ENCODE data around the gene NCKAP5.

NCKAP5 gene

GRCh38 chr2:133054297-133054696 lies 514.0 kb downstream of the NCKAP5 start:
- intact Hi-C loops (cut with DNase I), result no loop called here
- no peak for DNase-seq

DNA sequence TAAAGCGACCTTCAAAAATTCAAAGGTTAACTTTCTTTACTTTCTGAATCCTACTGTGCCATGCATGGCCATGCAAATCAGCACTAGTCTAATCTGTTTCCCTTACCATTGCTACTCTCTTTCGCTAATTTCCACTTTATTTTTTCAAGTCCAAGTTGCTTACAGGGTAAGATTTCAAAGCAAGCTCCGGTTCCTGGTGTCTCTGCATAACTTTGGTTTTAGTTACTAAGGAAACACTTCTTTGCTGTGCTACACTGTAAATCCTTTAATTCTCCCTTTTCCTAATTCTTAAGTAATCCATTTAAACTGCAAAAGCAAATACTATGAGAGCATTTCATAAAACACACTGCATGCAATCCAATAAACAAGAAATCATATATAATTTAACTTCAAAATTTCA lies 514.7 kb downstream of the NCKAP5 start:
- DNase-seq, result no peak
- intact Hi-C loops (cut with DNase I), result no loop called here

DNA sequence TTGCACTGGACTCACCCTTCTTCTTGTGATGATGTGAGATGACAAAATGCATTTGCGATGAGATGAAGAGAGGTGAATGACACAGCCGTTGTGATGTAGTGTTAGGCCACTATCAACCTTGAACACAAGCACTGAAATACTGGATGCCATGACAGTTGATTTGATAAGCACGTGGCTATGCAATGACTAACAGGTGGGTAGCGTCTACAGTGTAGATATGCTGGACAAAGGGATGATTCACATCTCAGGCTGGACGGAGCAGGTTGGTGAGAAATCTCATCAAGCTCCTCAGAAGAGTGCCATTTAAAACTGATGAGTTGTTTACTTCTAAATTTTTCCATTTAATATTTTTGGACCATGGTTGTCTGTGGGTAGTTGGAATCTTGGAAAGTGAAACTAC lies 522.5 kb downstream of the NCKAP5 start:
- DNase-seq, result no peak
- intact Hi-C loops (cut with DNase I), result no loop called here

- no peak for DNase-seq
- intact Hi-C loops (cut with DNase I), result no loop called here
Measured at GRCh38 chr2:133044556-133044955, 523.7 kb downstream of the NCKAP5 start.

- intact Hi-C loops (cut with DNase I), result no loop called here
- DNase-seq, result no peak
Measured at GRCh38 chr2:133040170-133040569, 528.1 kb downstream of the NCKAP5 start.

- intact Hi-C loops (cut with DNase I), result no loop called here
- DNase-seq, result no peak
Measured at GRCh38 chr2:133039531-133039930, 528.7 kb downstream of the NCKAP5 start.

DNA sequence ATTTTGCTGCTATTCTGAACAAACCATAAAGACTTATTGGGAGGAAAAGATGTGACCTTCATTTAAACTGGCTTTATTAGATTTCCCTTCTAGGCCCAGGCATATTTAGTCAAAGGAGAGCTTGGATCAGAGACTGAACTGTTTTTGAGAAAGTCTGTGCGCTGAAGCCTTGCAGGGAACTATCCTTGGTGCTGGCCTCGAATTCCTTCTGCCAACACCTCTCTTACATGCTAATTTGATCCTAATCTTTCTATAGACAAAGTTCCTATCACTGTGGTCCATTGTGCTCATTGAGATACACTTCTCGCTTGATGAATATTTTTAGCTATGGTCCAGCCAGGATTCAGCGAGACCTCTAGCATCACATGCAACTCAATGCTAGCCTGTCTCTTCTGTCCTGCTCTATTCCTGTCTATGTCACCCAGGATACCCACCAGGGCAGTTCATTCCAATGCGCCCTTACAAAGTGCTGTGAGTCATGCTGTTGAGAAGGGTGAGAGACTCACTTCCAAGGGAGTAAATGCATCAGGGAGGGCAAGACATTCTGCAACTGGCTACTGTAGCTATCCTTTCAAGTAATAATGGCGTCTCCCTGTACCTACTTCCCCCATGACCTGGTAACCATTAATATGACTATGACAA lies 541.6 kb downstream of the NCKAP5 start:
- intact Hi-C loops (cut with DNase I), result no loop called here
- no peak for DNase-seq

DNA sequence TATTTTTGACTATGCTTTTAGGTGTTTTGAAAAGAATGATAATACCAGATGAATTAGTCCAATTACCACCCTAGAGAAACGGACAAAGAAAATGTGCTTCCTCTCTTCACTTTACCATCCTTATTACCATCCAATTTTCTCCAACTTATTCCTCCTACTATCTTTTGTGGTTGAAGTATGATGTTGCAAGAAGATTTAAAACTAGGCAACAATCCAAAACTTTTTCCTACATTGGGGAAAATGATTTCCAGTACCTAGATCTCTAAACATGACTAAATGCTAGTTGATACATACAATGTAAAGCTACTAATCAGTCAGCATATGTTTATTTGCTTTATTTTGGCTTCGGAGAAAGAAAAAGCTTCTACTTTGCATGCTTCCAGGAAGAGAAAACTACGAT lies 543.3 kb downstream of the NCKAP5 start:
- DNase-seq, result no peak
- intact Hi-C loops (cut with DNase I), result no loop called here

- intact Hi-C loops (cut with DNase I), result no loop called here
- no peak for DNase-seq
Measured at GRCh38 chr2:133012847-133013734, 555.2 kb downstream of the NCKAP5 start.

GRCh38 chr2:133004623-133005022 lies 563.6 kb downstream of the NCKAP5 start:
- DNase-seq, result no peak
- intact Hi-C loops (cut with DNase I), result no loop called here

- no peak for DNase-seq
- intact Hi-C loops (cut with DNase I), result no loop called here
Measured at GRCh38 chr2:132999421-132999820, 568.8 kb downstream of the NCKAP5 start.

GRCh38 chr2:132998221-132998620 lies 570.0 kb downstream of the NCKAP5 start:
- intact Hi-C loops (cut with DNase I), result no loop called here
- no peak for DNase-seq

- no peak for DNase-seq
- intact Hi-C loops (cut with DNase I), result no loop called here
Measured at GRCh38 chr2:132991471-132992045, 576.7 kb downstream of the NCKAP5 start.

DNA sequence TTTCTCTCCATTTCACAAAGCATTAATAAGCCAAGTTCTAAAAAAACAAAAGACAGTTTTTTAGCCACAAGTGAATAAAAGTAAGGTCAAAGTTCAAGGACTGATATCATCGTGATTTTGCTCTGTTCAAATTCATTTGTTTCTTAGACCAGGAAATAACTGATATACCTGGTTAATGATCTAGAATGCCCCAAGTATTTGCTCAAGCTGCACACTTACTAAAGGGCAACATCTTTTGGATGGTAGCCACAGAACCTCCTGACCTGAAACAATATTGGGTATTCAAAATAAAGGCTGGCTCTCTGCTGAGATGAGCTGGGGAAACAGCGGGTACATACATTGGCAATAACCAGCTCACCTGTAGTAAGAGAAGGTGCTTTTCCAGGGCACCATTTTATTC lies 583.5 kb downstream of the NCKAP5 start:
- intact Hi-C loops (cut with DNase I), result no loop called here

DNA sequence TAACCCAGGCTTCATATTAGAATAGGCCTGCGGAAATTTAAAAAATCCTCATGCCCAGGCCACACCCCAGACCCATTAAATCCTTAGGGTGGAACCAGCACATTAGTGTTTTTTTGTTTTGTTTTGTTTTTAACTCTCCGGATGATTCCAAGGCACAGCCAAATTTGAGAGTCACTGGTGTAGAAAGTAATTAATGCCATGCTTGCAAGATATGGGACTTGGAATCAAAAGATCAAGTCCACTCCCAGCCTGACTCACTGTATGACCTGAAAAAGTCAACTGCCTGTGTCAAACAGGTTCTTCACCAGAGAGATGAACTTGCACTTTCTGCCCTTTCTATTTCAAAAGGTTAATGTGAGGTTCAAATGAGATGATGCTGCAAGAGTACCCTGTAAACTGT lies 588.0 kb downstream of the NCKAP5 start:
- DNase-seq, result no peak
- intact Hi-C loops (cut with DNase I), result no loop called here

More for the DNA sequence above, 583.5 kb downstream of the NCKAP5 start:
- DNase-seq, result no peak

DNA sequence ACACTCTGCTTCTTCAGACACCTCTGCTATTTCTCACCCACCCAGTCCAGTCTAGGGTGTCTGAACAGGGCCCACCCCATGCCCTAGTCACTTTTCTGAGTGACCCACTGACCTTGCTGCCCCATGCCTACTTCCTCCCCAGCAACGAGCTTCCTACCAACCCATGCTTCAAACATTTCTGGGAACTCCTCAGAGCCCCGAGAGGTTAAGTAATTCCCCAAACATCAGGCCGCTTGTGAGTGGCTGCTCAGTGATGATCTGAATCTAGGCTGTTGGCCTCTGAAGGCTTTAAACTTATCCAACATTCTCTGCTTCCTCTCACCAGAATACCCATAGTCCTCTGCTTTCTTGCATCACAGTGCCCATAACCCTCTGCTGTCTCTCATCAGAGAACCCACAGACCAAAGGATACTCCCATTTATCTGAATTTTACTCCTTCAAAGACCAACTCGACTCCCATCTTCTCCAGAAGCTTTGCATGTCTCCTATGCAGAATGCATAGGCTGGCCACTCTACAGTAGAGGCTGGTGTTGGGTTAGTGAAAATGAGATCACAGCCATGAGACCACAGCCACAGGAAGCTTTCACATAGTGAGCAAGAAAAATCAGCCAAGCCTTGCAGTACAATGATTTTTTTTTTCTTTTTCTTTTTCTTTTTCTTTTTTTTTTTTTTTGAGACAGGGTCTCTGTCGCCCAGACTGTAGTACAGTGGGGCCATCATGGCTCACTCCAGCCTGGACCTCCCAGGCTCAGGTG lies 588.7 kb downstream of the NCKAP5 start:
- peak in 7 of 42 donors; percentile 3 to 55 (median 15) for DNase-seq
- intact Hi-C loops (cut with DNase I), result no loop called here

DNA sequence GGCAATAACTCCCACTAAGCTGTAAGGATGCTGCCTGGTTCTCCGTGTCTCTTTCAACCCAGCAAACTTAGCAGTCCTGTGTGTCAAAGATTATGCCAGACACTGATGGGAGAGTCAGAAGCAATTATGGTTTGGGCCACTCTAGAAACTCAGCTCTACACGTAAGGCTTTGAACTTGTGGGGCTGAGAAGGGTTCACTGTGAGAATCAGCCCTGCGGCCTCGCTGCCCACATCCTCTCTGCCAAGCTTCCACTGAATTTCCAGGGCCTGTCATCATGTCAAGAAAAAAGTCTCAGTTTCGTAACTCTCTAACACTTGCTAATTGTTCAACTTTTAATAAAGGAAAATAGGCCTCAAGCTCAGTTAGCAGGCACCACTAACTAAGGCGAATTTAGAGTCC lies 589.4 kb downstream of the NCKAP5 start:
- intact Hi-C loops (cut with DNase I), result no loop called here
- peak in 19 of 42 donors; percentile 9 to 68 (median 24) for DNase-seq

- DNase-seq, result peak in 22 of 42 donors; percentile 7 to 86 (median 42)
- intact Hi-C loops (cut with DNase I), result no loop called here
Measured at GRCh38 chr2:132977812-132978529, 590.3 kb downstream of the NCKAP5 start.
